Endothelial cell of umbilical vein (primary cell): ENCODE data around the gene RELN. TPM values are rescaled to one million over a fixed set of nuclear protein-coding genes. Genes with fewer than 3 reads are reported as not detected.

Experiments used
- BruUV-seq: library from RNA; stranded (reverse); fragments of 400-500 nt; replicated peaks from 2 replicates; lab custom pipeline; 2021; lab: Mats Ljungman, UMichigan
- CTCF ChIA-PET: fragments of 300-600, 350-600 bp; sonication (Branson Sonifier 250); formaldehyde crosslinking; loops from one replicate; lab custom pipeline; 2021; ENCODE audit warnings: antibody characterized with exemption, inconsistent platforms; lab: Charles Lee
- POLR2A ChIA-PET: fragments of 300-600, 350-600 bp; sonication (Branson Sonifier 250); formaldehyde crosslinking; loops from one replicate; lab custom pipeline; 2021; ENCODE audit warnings: antibody characterized with exemption, inconsistent platforms; lab: Charles Lee
- DNase-seq: peaks from one replicate; pipeline ENCODE4 v3.0.0-alpha.2; 2011; ENCODE audit warnings: low read depth, low spot score
- FAIRE-seq: peaks from 2 replicates; lab custom pipeline; 2011; peaks lifted over from hg19 to GRCh38; lab: Jason Lieb, UNC
- H2AFZ ChIP-seq: 2 replicates; pipeline ENCODE4 v1.6.0; 2012; ENCODE audit warnings: low read depth, low read length, control low read depth, inconsistent platforms
- H3K27ac ChIP-seq: 2 replicates; pipeline ENCODE4 v1.5.1; 2011; ENCODE audit warnings: low read depth, mild to moderate bottlenecking, control low read depth, low read length, moderate library complexity; ENCODE audit not compliant: insufficient read depth
- H3K27me3 ChIP-seq, 2 experiments: 2 replicates each; pipeline versions ENCODE4 v1.6.0 to v1.6.1; 2011; ENCODE audit warnings: low read length in 2 of 2, mixed read lengths in 1 of 2; ENCODE audit not compliant: control insufficient read depth in 2 of 2, insufficient read depth in 2 of 2
- H3K36me3 ChIP-seq, 2 experiments: 2 replicates in 1 of 2; 3 replicates in 1 of 2; pipeline ENCODE4 v1.5.1; 2011; ENCODE audit warnings: low read length in 2 of 2, mild to moderate bottlenecking in 1 of 2, moderate library complexity in 1 of 2; ENCODE audit not compliant: control insufficient read depth in 2 of 2, insufficient read depth in 2 of 2; ENCODE audit errors: extremely low read depth in 1 of 2
- H3K4me1 ChIP-seq: 3 replicates; pipeline ENCODE4 v1.5.1; 2011; ENCODE audit warnings: mild to moderate bottlenecking, low read length; ENCODE audit not compliant: control insufficient read depth, insufficient read depth; ENCODE audit errors: extremely low read depth
- H3K4me2 ChIP-seq: 2 replicates; pipeline ENCODE4 v1.6.1; 2011; ENCODE audit warnings: low read length, control low read depth, mixed read lengths; ENCODE audit not compliant: insufficient read depth
- H3K4me3 ChIP-seq, 3 experiments: fragments of 200-600 bp in 1 of 3; sonication (generic), shearing (Covaris generic) in 1 of 3; replicated peaks in 1 of 3; 2 replicates each; pipeline ENCODE4 v1.5.1; 2011 to 2016; ENCODE audit warnings: control low read depth in 3 of 3, low read length in 3 of 3, mild to moderate bottlenecking in 2 of 3, inconsistent platforms in 1 of 3, low read depth in 1 of 3, moderate library complexity in 1 of 3; ENCODE audit not compliant: insufficient read depth in 1 of 3
- H3K79me2 ChIP-seq: 2 replicates; pipeline ENCODE4 v1.6.0; 2012; ENCODE audit warnings: low read length, inconsistent platforms; ENCODE audit not compliant: control insufficient read depth, insufficient read depth
- H3K9ac ChIP-seq: replicated peaks from 2 replicates; pipeline ENCODE3; 2011; ENCODE audit warnings: low read length, control low read depth; ENCODE audit not compliant: insufficient read depth; ENCODE audit errors: extremely low read depth
- H3K9me1 ChIP-seq: replicated peaks from 3 replicates; pipeline ENCODE4 v1.6.0; 2011; ENCODE audit warnings: mild to moderate bottlenecking, low read length; ENCODE audit not compliant: control insufficient read depth, insufficient read depth; ENCODE audit errors: extremely low read depth
- H3K9me3 ChIP-seq: replicated peaks from 2 replicates; pipeline ENCODE4 v1.5.1; 2012; ENCODE audit warnings: low read length, inconsistent platforms; ENCODE audit not compliant: control insufficient read depth, insufficient read depth
- H4K20me1 ChIP-seq: replicated peaks from 2 replicates; pipeline ENCODE3; 2011; ENCODE audit warnings: mild to moderate bottlenecking, low read length; ENCODE audit not compliant: control insufficient read depth, insufficient read depth; ENCODE audit errors: extremely low read depth
- FOS ChIP-seq: IDR thresholded peaks from 2 replicates; pipeline ENCODE4 v1.6.1; 2011; ENCODE audit warnings: mild to moderate bottlenecking, low read length, moderate library complexity, borderline replicate concordance; ENCODE audit not compliant: insufficient read depth
- GATA2 ChIP-seq: IDR thresholded peaks from 2 replicates; pipeline ENCODE4 v1.7.0; 2011; ENCODE audit warnings: low read depth, mild to moderate bottlenecking, moderate library complexity, mixed read lengths, low read length; ENCODE audit not compliant: insufficient read length, insufficient read depth
- MYC ChIP-seq: IDR thresholded peaks from one replicate; pipeline ENCODE4 v1.6.1; 2011; ENCODE audit warnings: mild to moderate bottlenecking, low read depth, low read length
- POLR2A ChIP-seq: IDR thresholded peaks from 2 replicates; pipeline ENCODE4 v1.6.1; 2012; ENCODE audit warnings: low read depth, mild to moderate bottlenecking, control low read depth, low read length
- POLR2AphosphoS5 ChIP-seq: IDR thresholded peaks from 2 replicates; pipeline ENCODE4 v1.6.1; 2012; ENCODE audit warnings: low read depth, mild to moderate bottlenecking, control low read depth, low read length, moderate library complexity; ENCODE audit not compliant: insufficient read depth
- dilution Hi-C: fragments of 300-500 bp; cut with MboI; formaldehyde crosslinking; loops from one replicate; pipeline ENCODE4 v1.15.0; 2019; ENCODE audit warnings: low sequenced_read_pairs; ENCODE audit not compliant: extremely low pct_ligation_motif_present
- intact Hi-C: fragments of 100-400 bp; cut with micrococcal nuclease; formaldehyde crosslinking; loops from one replicate; pipeline ENCODE4 v1.10.0; 2022
- polyA plus RNA-seq, 4 experiments: library from polyadenylated mRNA; depleted of rRNA in 3 of 4; stranded (reverse) in 3 of 4; unstranded in 1 of 4; fragments of >200 nt; gene quantifications; 2 replicates each; pipeline versions ENCODE4 v1.2.1 to v1.2.3, GENCODE V29; 2011 to 2012; ENCODE audit warnings: missing spikeins in 1 of 4
- total RNA-seq: library from RNA; stranded (reverse); gene quantifications from 2 replicates; pipeline ENCODE4 v1.2.3, GENCODE V29; 2021
- TF ChIP-seq, protein P1 (sequence below): IDR thresholded peaks from 2 replicates; pipeline ENCODE4 v1.6.1; 2011; ENCODE audit not compliant: insufficient read depth, insufficient read length
- TF ChIP-seq, protein P2 (sequence below), 2 donors: IDR thresholded peaks; 1 replicate in 1 of 2; 2 replicates in 1 of 2; pipeline ENCODE4 v1.5.1; 2011; ENCODE audit warnings: low read length in 2 of 2, mild to moderate bottlenecking in 2 of 2, moderate library complexity in 2 of 2, control low read depth in 1 of 2, inconsistent platforms in 1 of 2, low read depth in 1 of 2; ENCODE audit not compliant: insufficient read depth in 1 of 2; ENCODE audit errors: extremely low read depth in 1 of 2

RELN gene
- total and polyA plus RNA-seq, 2 donors (not counting 3 experiments of a cell fraction or from before 2014, with no cell fraction given) = 0.15 to 0.22 TPM

DNA sequence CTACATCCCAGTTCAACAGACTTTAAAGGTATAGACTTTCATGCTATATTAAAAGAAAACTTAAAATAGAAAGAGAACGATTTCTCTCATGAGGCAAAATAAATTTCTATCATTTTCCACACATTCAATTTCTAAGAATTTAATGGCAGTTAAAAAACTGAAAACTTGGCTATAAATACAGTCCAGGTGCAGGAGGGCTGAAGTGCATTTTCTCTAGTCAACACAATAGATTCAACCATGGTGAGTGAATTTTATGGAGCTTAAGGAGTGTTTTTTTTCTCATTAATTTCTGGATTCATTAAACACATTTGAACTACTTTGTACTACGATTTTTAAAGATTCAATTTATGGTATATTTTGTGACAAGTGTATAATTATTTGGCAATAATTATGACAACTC is 302.7 kb downstream of the RELN start:
- CTCF ChIA-PET = no interaction called here
- H3K4me1 ChIP-seq = no peaks in the 10 kb centered on the region
- BruUV-seq = no TSS peak

More for the DNA sequence above, 302.7 kb downstream of the RELN start:
- Histone ChIP-seq H4K20me1 (no peaks in the 10 kb centered on the region), H3K9ac (no peak overlapping the region), H2AFZ (no peak overlapping the region), H3K27ac (no peak overlapping the region), H3K27me3 (peaks cover 0 to 4% of the 10 kb centered on the region in 2 experiments), H3K9me1 (no peaks in the 10 kb centered on the region), H3K4me2 (no peak overlapping the region), H3K4me3 (no peak overlapping the region), H3K9me3 (no peaks in the 10 kb centered on the region), H3K79me2 (no peaks in the 10 kb centered on the region), H3K36me3 (no peaks in the 10 kb centered on the region)
- DNase-seq = no peak
- POLR2A ChIA-PET = no interaction called here
- intact Hi-C loops = no loop called here
- dilution Hi-C loops = no loop called here
- no peak for FAIRE-seq
- TF ChIP-seq FOS (no peak), GATA2 (no peak), POLR2A (no peak), MYC (no peak), POLR2AphosphoS5 (no peak)
- TF ChIP-seq, protein P1, sequence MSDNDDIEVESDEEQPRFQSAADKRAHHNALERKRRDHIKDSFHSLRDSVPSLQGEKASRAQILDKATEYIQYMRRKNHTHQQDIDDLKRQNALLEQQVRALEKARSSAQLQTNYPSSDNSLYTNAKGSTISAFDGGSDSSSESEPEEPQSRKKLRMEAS = no peak
- TF ChIP-seq, protein P2, sequence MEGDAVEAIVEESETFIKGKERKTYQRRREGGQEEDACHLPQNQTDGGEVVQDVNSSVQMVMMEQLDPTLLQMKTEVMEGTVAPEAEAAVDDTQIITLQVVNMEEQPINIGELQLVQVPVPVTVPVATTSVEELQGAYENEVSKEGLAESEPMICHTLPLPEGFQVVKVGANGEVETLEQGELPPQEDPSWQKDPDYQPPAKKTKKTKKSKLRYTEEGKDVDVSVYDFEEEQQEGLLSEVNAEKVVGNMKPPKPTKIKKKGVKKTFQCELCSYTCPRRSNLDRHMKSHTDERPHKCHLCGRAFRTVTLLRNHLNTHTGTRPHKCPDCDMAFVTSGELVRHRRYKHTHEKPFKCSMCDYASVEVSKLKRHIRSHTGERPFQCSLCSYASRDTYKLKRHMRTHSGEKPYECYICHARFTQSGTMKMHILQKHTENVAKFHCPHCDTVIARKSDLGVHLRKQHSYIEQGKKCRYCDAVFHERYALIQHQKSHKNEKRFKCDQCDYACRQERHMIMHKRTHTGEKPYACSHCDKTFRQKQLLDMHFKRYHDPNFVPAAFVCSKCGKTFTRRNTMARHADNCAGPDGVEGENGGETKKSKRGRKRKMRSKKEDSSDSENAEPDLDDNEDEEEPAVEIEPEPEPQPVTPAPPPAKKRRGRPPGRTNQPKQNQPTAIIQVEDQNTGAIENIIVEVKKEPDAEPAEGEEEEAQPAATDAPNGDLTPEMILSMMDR (IDR thresholded peaks at IDR 0.05; ENCODE audit: extremely low read depth in 1 of 2, insufficient read depth in 1 of 2, low read depth in 1 of 2, low read length in 2 of 2) = no peak
